Fibroblast of lung (primary cell): Measurements from ENCODE around the gene RNASE8. TPM values are rescaled to one million over a fixed set of nuclear protein-coding genes. Genes with fewer than 3 reads are reported as not detected.
A peak's percentile ranks its signal among the peaks of the same experiment; 100 is the strongest.

Experiments used
- DNase-seq, 2 donors: peaks; one replicate each; pipeline versions ENCODE4 v3.0.0 to v3.0.0-alpha.2; 2010; ENCODE audit warnings: low read depth in 2 of 2
- H2AFZ ChIP-seq: 2 replicates; pipeline ENCODE4 v1.5.1; 2012; ENCODE audit warnings: low read length, control low read depth, inconsistent platforms
- H3K27ac ChIP-seq: 2 replicates; pipeline ENCODE4 v1.5.1; 2011; ENCODE audit warnings: low read length, control low read depth; ENCODE audit not compliant: insufficient read depth
- H3K27me3 ChIP-seq: 2 replicates; pipeline ENCODE4 v1.5.1; 2011; ENCODE audit warnings: mild to moderate bottlenecking, low read length; ENCODE audit not compliant: control insufficient read depth, insufficient read depth
- H3K36me3 ChIP-seq: 2 replicates; pipeline ENCODE4 v1.5.1; 2011; ENCODE audit warnings: low read length; ENCODE audit not compliant: control insufficient read depth, insufficient read depth
- H3K4me1 ChIP-seq: 2 replicates; pipeline ENCODE4 v1.5.1; 2011; ENCODE audit warnings: low read length; ENCODE audit not compliant: control insufficient read depth, insufficient read depth; ENCODE audit errors: extremely low read depth
- H3K4me2 ChIP-seq: 2 replicates; pipeline ENCODE4 v1.5.1; 2011; ENCODE audit warnings: low read length, control low read depth; ENCODE audit not compliant: insufficient read depth; ENCODE audit errors: extremely low read depth
- H3K4me3 ChIP-seq, 4 experiments: fragments of 200-600 bp in 1 of 4; sonication (generic) in 1 of 4; replicated peaks in 1 of 4; 2 replicates each; pipeline ENCODE4 v1.5.1; 2011 to 2016; ENCODE audit warnings: low read length in 4 of 4, low read depth in 3 of 4, mild to moderate bottlenecking in 3 of 4, control low read depth in 2 of 4, inconsistent platforms in 1 of 4, mixed read lengths in 1 of 4; ENCODE audit not compliant: insufficient read depth in 1 of 4; ENCODE audit errors: control extremely low read depth in 1 of 4
- H3K79me2 ChIP-seq: 2 replicates; pipeline ENCODE4 v1.5.1; 2012; ENCODE audit warnings: mild to moderate bottlenecking, low read length, inconsistent platforms; ENCODE audit not compliant: control insufficient read depth, insufficient read depth
- H3K9ac ChIP-seq: 2 replicates; pipeline ENCODE4 v1.5.1; 2011; ENCODE audit warnings: mild to moderate bottlenecking, low read length, control low read depth; ENCODE audit not compliant: insufficient read depth
- H3K9me3 ChIP-seq: 2 replicates; pipeline ENCODE4 v1.5.1; 2012; ENCODE audit warnings: low read depth, low read length; ENCODE audit not compliant: control insufficient read depth, insufficient read depth
- H4K20me1 ChIP-seq: 2 replicates; pipeline ENCODE4 v1.5.1; 2011; ENCODE audit warnings: low read length; ENCODE audit not compliant: control insufficient read depth, insufficient read depth; ENCODE audit errors: extremely low read depth
- EZH2 ChIP-seq: IDR thresholded peaks from 2 replicates; pipeline ENCODE4 v1.5.1; 2012; ENCODE audit warnings: low read length, control low read depth, mild to moderate bottlenecking; ENCODE audit errors: missing control alignments
- polyA plus RNA-seq, 2 donors: library from polyadenylated mRNA; depleted of rRNA in 1 of 2; stranded (reverse) in 1 of 2; unstranded in 1 of 2; fragments of >200 nt; gene quantifications; 2 replicates each; pipeline ENCODE4 v1.2.1, GENCODE V29; 2011 to 2012; ENCODE audit warnings: missing spikeins in 1 of 2
- total RNA-seq: library from RNA; depleted of rRNA; stranded (reverse); fragments of >200 nt; gene quantifications from 2 replicates; pipeline ENCODE4 v1.2.1, GENCODE V29; 2014
- TF ChIP-seq, protein P1 (sequence below), 2 donors: IDR thresholded peaks in 1 of 2; conservative IDR thresholded peaks in 1 of 2; 1 replicate in 1 of 2; 2 replicates in 1 of 2; pipeline ENCODE4 v1.5.1; 2011 to 2012; ENCODE audit warnings: low read length in 2 of 2, control low read depth in 1 of 2, inconsistent platforms in 1 of 2, low read depth in 1 of 2, mild to moderate bottlenecking in 1 of 2

Gene RNASE8
- total and polyA plus RNA-seq, 2 donors (not counting 1 experiment from before 2014, with no cell fraction given), result not detected

GRCh38 chr14:21089271-21089670 lies 31.6 kb downstream of the RNASE8 start:
- Histone ChIP-seq H3K4me1 (peaks cover 11% of the 10 kb centered on the region), H3K4me3 (no peak overlapping the region), H4K20me1 (no peaks in the 10 kb centered on the region), H3K9me3 (no peaks in the 10 kb centered on the region), H3K27me3 (no peaks in the 10 kb centered on the region), H3K9ac (no peak overlapping the region), H3K27ac (peak overlapping the region; percentile 30), H3K4me2 (no peak overlapping the region), H2AFZ (no peak overlapping the region), H3K79me2 (no peaks in the 10 kb centered on the region), H3K36me3 (peaks cover 10% of the 10 kb centered on the region)
- no peak for DNase-seq
- TF ChIP-seq EZH2, result no peak
- TF ChIP-seq, protein P1, sequence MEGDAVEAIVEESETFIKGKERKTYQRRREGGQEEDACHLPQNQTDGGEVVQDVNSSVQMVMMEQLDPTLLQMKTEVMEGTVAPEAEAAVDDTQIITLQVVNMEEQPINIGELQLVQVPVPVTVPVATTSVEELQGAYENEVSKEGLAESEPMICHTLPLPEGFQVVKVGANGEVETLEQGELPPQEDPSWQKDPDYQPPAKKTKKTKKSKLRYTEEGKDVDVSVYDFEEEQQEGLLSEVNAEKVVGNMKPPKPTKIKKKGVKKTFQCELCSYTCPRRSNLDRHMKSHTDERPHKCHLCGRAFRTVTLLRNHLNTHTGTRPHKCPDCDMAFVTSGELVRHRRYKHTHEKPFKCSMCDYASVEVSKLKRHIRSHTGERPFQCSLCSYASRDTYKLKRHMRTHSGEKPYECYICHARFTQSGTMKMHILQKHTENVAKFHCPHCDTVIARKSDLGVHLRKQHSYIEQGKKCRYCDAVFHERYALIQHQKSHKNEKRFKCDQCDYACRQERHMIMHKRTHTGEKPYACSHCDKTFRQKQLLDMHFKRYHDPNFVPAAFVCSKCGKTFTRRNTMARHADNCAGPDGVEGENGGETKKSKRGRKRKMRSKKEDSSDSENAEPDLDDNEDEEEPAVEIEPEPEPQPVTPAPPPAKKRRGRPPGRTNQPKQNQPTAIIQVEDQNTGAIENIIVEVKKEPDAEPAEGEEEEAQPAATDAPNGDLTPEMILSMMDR (conservative IDR thresholded peaks at IDR 0.05 in 1 of 2, IDR thresholded peaks at IDR 0.05 in 1 of 2; ENCODE audit: low read depth in 1 of 2, low read length in 2 of 2), result no peak

GRCh38 chr14:21089877-21090193 lies 32.2 kb downstream of the RNASE8 start:
- no peaks in the 10 kb centered on the region for H4K20me1 ChIP-seq
- DNase-seq, result no peak

GRCh38 chr14:21090194-21090939 lies 32.7 kb downstream of the RNASE8 start:
- H3K79me2 ChIP-seq, result no peaks in the 10 kb centered on the region
- peaks cover 11% of the 10 kb centered on the region for H3K4me1 ChIP-seq
- H3K9ac ChIP-seq, result no peak overlapping the region
- peaks cover 8% of the 10 kb centered on the region for H3K36me3 ChIP-seq
- no peaks in the 10 kb centered on the region for H3K27me3 ChIP-seq
- no peak overlapping the region for H3K27ac ChIP-seq
- no peaks in the 10 kb centered on the region for H3K9me3 ChIP-seq
- no peak overlapping the region for H3K4me2 ChIP-seq
- no peak for TF ChIP-seq EZH2
- TF ChIP-seq, protein P1 (conservative IDR thresholded peaks at IDR 0.05 in 1 of 2, IDR thresholded peaks at IDR 0.05 in 1 of 2; ENCODE audit: low read depth in 1 of 2, low read length in 2 of 2), result peak; percentile 25 to 39
- DNase-seq, result no peak
- H3K4me3 ChIP-seq, result no peak overlapping the region
- no peaks in the 10 kb centered on the region for H4K20me1 ChIP-seq
- no peak overlapping the region for H2AFZ ChIP-seq

More at GRCh38 chr14:21089877-21090193, 32.2 kb downstream of the RNASE8 start:
- H3K27me3 ChIP-seq, result no peaks in the 10 kb centered on the region
- TF ChIP-seq, protein P1 (conservative IDR thresholded peaks at IDR 0.05 in 1 of 2, IDR thresholded peaks at IDR 0.05 in 1 of 2; ENCODE audit: low read depth in 1 of 2, low read length in 2 of 2), result no peak
- TF ChIP-seq EZH2, result no peak
- H3K9me3 ChIP-seq, result no peaks in the 10 kb centered on the region
- no peak overlapping the region for H3K27ac ChIP-seq
- H3K36me3 ChIP-seq, result peaks cover 8% of the 10 kb centered on the region
- H3K79me2 ChIP-seq, result no peaks in the 10 kb centered on the region
- no peak overlapping the region for H3K4me2 ChIP-seq
- H3K4me3 ChIP-seq, result no peak overlapping the region
- peaks cover 11% of the 10 kb centered on the region for H3K4me1 ChIP-seq
- no peak overlapping the region for H3K9ac ChIP-seq
- no peak overlapping the region for H2AFZ ChIP-seq
